ENCODE measurements around the gene SLC22A17.
"Not testable (repeated sequence)": the region's sequence is repeated elsewhere in the genome, so short reads cannot be mapped to it uniquely, and the experiment has no call there.

SLC22A17 gene

GRCh38 chr14:23348297-23348655 is 4.4 kb downstream of the SLC22A17 start:
- TF ChIP-seq GATA1 (IDR thresholded peaks at IDR 0.05; ENCODE audit: low read depth, low read length): no peak
- TF ChIP-seq POLR2A (IDR thresholded peaks at IDR 0.05; ENCODE audit: low read length): no peak
- no peak for DNase-seq

- no peak for DNase-seq
- no peak for TF ChIP-seq GATA1 (IDR thresholded peaks at IDR 0.05; ENCODE audit: low read depth, low read length)
- TF ChIP-seq POLR2A (IDR thresholded peaks at IDR 0.05; ENCODE audit: low read length): no peak
Measured at GRCh38 chr14:23347406-23348296, 5.0 kb downstream of the SLC22A17 start.

- TF ChIP-seq GATA1 (IDR thresholded peaks at IDR 0.05; ENCODE audit: low read depth, low read length) (no peak), POLR2A (IDR thresholded peaks at IDR 0.05; ENCODE audit: low read length) (no peak)
- no peak for DNase-seq
Measured at GRCh38 chr14:23346693-23347405, 5.8 kb downstream of the SLC22A17 start.

GRCh38 chr14:23345987-23346692 is 6.5 kb downstream of the SLC22A17 start:
- peak; percentile 7 to 29 for DNase-seq
- TF ChIP-seq GATA1 (IDR thresholded peaks at IDR 0.05; ENCODE audit: low read depth, low read length) (no peak), POLR2A (IDR thresholded peaks at IDR 0.05; ENCODE audit: low read length) (no peak)

- no peak for DNase-seq
- TF ChIP-seq POLR2A (IDR thresholded peaks at IDR 0.05; ENCODE audit: low read length) (no peak), GATA1 (IDR thresholded peaks at IDR 0.05; ENCODE audit: low read depth, low read length) (no peak)
Measured at GRCh38 chr14:23344481-23344880, 8.2 kb downstream of the SLC22A17 start.

- TF ChIP-seq GATA1 (IDR thresholded peaks at IDR 0.05; ENCODE audit: low read depth, low read length): no peak
- no peak for TF ChIP-seq POLR2A (IDR thresholded peaks at IDR 0.05; ENCODE audit: low read length)
- DNase-seq: no peak
Measured at GRCh38 chr14:23339506-23340268, 13.0 kb downstream of the SLC22A17 start.

- peak in 1 of 2 experiments; percentile 20 for DNase-seq
- no peak for TF ChIP-seq POLR2A (IDR thresholded peaks at IDR 0.05; ENCODE audit: low read length)
- no peak for TF ChIP-seq GATA1 (IDR thresholded peaks at IDR 0.05; ENCODE audit: low read depth, low read length)
Measured at GRCh38 chr14:23335623-23336022, 17.1 kb downstream of the SLC22A17 start.

- peak; percentile 77 to 88 for DNase-seq
Measured at GRCh38 chr14:23327947-23328744, 24.5 kb downstream of the SLC22A17 start.

GRCh38 chr14:23326491-23327332 is 26.0 kb downstream of the SLC22A17 start:
- no peak for DNase-seq
- TF ChIP-seq POLR2A (IDR thresholded peaks at IDR 0.05; ENCODE audit: low read length) (no peak), GATA1 (IDR thresholded peaks at IDR 0.05; ENCODE audit: low read depth, low read length) (no peak)

More at GRCh38 chr14:23327947-23328744, 24.5 kb downstream of the SLC22A17 start:
- TF ChIP-seq GATA1 (IDR thresholded peaks at IDR 0.05; ENCODE audit: low read depth, low read length) (no peak), POLR2A (IDR thresholded peaks at IDR 0.05; ENCODE audit: low read length) (no peak)

- not testable (repeated sequence) for DNase-seq
Measured at GRCh38 chr14:23325746-23326145, 26.9 kb downstream of the SLC22A17 start.

- no peak for DNase-seq
- TF ChIP-seq GATA1 (IDR thresholded peaks at IDR 0.05; ENCODE audit: low read depth, low read length) (no peak), POLR2A (IDR thresholded peaks at IDR 0.05; ENCODE audit: low read length) (no peak)
Measured at GRCh38 chr14:23324993-23325392, 27.7 kb downstream of the SLC22A17 start.

- TF ChIP-seq GATA1 (IDR thresholded peaks at IDR 0.05; ENCODE audit: low read depth, low read length) (no peak), POLR2A (IDR thresholded peaks at IDR 0.05; ENCODE audit: low read length) (no peak)
- DNase-seq: no peak
Measured at GRCh38 chr14:23324455-23324846, 28.2 kb downstream of the SLC22A17 start.

Measured in erythroblast (primary cell).